HG02571 (cell line): Measurements from ENCODE around the gene RHO.

ENCODE experiments used
- ATAC-seq: cut with Tn5 transposase; IDR thresholded peaks from one replicate; pipeline ENCODE4 v1.9.1; 2021; ENCODE audit warnings: mild to moderate bottlenecking, moderate library complexity; ENCODE audit not compliant: unreplicated experiment

The RHO gene

DNA sequence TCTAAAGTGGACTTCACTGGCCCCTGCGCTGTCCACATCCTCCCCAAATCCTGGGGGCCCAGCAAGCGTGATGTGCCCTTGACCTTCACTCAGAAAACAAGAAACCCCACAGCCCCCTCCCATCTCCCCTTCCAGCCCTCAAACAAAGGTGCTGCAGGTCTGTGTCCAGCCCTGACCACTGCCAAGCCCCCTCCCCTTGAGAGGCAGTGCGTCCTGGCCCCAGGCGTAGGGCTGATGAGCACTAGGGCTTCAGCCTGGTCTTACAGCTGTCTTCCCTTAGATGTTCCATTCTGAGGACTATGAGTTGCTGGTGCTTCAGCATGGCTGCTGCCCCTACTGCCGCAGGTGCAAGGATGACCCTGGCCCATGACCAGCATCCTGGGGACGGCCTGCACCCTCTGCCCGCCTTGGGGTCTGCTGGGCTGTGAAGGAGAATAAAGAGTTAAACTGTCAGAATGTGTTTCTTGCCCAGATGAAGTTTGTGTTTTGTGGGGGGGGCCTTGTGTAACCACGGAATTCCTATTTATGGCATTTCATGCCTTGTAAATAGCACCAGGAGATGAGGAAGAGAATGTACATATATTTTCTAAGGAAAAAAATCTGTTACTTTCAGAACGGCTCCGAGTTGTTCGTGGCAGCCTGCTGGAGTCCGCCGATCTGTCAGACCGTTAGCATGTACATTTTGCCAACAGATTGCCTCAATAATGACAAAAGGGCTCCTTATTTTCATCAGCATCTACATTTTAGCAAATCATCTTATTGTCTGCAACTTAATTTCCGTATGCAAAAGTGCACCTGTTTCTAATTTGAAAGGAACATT lies 8.3 kb upstream of the RHO start:
- no peak for ATAC-seq

DNA sequence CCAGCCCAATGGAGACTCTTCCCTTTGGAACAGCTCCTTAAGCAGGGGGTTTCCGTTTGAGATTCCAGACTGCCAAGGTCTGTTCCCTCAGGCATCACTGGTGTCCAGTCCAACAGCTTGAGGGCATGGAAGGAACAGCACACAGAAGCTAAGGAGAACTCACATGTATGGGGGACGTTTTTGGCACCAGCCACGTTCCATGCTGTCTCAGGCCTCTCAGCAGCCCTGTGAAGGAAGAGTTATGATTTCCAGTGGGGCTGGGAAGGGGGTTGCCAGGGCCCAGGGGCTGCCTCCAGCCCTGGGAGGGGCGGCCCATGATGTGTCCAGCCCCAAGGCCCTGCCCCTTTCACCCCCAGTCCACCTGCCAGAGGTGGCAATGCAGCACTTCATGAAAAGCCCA lies 7.5 kb upstream of the RHO start:
- ATAC-seq = no peak

DNA sequence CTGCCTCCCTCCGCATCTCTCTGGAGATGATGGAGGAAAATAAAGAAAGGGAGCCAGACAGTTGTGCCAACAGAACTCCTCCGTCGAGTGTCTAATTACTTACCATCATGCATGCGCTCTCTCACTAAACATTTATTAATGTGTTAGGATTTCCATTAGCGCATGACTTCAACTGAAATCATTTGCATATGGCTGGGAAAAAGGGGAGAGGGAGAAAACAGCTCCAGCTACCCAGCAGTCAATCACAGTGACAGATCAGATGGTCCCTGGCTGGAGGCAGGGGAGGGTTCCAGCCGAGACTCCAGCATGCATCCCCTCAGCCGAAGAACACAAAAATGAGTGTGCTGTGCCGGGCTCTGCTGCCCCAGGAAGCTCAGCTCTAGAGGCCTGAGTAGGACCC lies 6.8 kb upstream of the RHO start:
- ATAC-seq = no peak

- ATAC-seq = no peak
Measured at GRCh38 chr3:129522953-129523352, 5.5 kb upstream of the RHO start.

- no peak for ATAC-seq
Measured at GRCh38 chr3:129524081-129524480, 4.4 kb upstream of the RHO start.

DNA sequence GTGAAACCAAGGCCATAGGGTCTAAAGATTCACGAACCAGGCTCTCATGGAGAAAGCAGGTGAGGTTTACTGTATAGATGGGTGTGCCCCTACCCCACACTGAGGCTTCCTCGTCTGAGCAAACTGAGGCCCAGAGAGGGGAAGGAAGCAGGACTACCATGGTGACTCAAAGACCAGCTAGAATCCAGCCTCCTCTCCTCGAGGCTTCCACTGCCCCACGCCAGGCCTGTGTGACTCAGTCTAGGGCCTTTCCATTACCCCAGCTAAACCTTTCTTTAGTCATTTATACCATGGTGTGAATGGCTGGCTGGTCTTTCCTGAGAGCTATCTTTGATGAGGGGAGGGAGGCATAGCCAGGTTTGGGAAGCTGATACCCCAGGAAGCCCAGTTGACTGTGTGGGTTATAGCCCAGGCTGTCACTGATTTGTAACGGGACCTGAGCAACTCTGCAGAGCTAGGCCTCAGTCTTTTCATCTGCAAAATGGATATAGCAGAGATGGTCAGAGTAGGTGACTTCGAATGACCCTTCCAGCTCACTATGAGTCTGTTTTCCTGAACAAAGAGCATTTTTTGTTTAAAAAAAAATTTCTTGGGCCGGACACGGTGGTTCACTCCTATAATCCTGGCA lies 3.0 kb upstream of the RHO start:
- no peak for ATAC-seq

DNA sequence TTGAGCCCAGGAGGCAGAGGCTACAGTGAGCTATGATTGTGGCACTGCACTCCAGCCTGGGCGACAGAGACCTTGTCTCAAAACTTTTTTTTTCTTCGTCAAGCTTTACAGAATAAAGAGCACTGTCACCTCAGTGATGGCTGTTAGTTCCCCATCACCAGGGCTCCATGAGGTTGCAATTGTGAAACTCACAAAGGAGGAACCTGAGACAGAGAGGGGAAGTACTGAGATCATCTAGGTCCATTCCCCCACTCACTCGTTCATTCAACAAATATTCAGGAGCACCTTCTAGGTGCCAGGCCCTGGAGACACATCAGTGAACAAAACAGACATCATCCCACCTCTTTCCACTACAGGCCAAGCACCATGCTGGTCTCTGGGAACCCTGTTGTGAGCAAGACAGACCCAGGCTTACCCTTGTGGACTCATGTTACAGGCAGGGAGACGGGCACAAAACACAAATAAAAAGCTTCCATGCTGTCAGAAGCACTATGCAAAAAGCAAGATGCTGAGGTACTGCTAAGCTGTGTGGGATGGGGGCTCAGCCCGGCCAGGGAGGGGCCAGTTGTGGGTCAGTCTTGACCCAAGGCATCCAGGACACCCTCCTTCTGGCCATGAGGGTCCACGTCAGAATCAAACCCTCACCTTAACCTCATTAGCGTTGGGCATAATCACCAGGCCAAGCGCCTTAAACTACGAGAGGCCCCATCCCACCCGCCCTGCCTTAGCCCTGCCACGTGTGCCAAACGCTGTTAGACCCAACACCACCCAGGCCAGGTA lies 2.1 kb upstream of the RHO start:
- peak; percentile 77 for ATAC-seq

DNA sequence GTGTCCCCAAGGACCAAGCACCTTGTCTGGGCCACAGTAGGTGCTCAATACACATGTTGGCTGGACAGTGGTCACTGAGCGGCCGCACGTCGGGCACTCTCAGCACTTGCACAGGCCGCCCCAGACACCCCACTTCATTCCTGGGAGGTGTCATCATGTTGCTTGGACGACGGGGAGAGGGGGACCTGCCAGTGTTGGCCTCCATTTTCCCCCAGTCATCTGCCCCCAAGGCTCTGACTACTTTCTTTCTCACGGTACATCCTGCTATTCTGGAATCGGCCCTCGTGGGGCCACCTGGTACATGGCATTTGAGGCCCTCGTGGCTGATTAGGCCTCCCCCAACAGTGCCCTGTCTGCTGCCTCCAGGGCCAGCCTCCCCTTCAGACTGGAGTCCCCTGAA lies 1.2 kb upstream of the RHO start:
- ATAC-seq = no peak

DNA sequence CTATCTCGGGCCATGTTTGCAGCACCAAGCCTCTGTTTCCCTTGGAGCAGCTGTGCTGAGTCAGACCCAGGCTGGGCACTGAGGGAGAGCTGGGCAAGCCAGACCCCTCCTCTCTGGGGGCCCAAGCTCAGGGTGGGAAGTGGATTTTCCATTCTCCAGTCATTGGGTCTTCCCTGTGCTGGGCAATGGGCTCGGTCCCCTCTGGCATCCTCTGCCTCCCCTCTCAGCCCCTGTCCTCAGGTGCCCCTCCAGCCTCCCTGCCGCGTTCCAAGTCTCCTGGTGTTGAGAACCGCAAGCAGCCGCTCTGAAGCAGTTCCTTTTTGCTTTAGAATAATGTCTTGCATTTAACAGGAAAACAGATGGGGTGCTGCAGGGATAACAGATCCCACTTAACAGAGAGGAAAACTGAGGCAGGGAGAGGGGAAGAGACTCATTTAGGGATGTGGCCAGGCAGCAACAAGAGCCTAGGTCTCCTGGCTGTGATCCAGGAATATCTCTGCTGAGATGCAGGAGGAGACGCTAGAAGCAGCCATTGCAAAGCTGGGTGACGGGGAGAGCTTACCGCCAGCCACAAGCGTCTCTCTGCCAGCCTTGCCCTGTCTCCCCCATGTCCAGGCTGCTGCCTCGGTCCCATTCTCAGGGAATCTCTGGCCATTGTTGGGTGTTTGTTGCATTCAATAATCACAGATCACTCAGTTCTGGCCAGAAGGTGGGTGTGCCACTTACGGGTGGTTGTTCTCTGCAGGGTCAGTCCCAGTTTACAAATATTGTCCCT lies 1.2 kb downstream of the RHO start:
- no peak for ATAC-seq

- no peak for ATAC-seq
Measured at GRCh38 chr3:129530251-129530791, 1.9 kb downstream of the RHO start.

GRCh38 chr3:129530821-129531220 lies 2.4 kb downstream of the RHO start:
- ATAC-seq = no peak

GRCh38 chr3:129531699-129532098 lies 3.3 kb downstream of the RHO start:
- ATAC-seq = no peak

DNA sequence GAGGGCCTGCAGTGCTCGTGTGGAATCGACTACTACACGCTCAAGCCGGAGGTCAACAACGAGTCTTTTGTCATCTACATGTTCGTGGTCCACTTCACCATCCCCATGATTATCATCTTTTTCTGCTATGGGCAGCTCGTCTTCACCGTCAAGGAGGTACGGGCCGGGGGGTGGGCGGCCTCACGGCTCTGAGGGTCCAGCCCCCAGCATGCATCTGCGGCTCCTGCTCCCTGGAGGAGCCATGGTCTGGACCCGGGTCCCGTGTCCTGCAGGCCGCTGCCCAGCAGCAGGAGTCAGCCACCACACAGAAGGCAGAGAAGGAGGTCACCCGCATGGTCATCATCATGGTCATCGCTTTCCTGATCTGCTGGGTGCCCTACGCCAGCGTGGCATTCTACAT lies 3.8 kb downstream of the RHO start:
- ATAC-seq = no peak

DNA sequence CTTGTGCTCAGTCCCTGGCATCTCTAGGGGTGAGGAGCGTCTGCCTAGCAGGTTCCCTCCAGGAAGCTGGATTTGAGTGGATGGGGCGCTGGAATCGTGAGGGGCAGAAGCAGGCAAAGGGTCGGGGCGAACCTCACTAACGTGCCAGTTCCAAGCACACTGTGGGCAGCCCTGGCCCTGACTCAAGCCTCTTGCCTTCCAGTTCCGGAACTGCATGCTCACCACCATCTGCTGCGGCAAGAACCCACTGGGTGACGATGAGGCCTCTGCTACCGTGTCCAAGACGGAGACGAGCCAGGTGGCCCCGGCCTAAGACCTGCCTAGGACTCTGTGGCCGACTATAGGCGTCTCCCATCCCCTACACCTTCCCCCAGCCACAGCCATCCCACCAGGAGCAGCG lies 5.0 kb downstream of the RHO start:
- ATAC-seq = no peak

DNA sequence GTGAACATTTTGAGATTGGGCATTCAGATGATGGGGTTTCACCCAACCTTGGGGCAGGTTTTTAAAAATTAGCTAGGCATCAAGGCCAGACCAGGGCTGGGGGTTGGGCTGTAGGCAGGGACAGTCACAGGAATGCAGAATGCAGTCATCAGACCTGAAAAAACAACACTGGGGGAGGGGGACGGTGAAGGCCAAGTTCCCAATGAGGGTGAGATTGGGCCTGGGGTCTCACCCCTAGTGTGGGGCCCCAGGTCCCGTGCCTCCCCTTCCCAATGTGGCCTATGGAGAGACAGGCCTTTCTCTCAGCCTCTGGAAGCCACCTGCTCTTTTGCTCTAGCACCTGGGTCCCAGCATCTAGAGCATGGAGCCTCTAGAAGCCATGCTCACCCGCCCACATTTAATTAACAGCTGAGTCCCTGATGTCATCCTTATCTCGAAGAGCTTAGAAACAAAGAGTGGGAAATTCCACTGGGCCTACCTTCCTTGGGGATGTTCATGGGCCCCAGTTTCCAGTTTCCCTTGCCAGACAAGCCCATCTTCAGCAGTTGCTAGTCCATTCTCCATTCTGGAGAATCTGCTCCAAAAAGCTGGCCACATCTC lies 6.1 kb downstream of the RHO start:
- ATAC-seq = no peak

GRCh38 chr3:129535075-129535474 lies 6.6 kb downstream of the RHO start:
- no peak for ATAC-seq

GRCh38 chr3:129536374-129536667 lies 7.9 kb downstream of the RHO start:
- ATAC-seq = no peak

- ATAC-seq = no peak
Measured at GRCh38 chr3:129536804-129537203, 8.4 kb downstream of the RHO start.

DNA sequence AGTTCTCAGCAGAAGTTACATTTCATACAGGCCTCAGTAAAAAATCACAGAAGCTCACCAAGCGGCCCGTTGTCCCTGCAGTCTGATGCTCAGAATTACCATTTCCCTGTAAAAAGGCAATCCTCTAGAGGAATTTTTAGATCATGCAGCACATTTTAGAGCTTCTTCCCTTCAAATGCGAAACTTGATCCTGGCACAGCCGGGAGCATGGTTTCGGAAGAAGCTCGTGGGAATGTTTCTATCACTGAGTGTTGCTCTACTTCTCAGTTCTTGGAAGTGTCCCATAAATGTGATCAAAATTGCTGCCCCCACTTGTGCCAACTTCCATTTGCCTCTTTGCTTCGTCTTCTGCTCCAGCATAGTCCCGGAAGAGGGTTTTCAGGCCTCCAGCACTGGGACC lies 10.8 kb downstream of the RHO start:
- no peak for ATAC-seq

DNA sequence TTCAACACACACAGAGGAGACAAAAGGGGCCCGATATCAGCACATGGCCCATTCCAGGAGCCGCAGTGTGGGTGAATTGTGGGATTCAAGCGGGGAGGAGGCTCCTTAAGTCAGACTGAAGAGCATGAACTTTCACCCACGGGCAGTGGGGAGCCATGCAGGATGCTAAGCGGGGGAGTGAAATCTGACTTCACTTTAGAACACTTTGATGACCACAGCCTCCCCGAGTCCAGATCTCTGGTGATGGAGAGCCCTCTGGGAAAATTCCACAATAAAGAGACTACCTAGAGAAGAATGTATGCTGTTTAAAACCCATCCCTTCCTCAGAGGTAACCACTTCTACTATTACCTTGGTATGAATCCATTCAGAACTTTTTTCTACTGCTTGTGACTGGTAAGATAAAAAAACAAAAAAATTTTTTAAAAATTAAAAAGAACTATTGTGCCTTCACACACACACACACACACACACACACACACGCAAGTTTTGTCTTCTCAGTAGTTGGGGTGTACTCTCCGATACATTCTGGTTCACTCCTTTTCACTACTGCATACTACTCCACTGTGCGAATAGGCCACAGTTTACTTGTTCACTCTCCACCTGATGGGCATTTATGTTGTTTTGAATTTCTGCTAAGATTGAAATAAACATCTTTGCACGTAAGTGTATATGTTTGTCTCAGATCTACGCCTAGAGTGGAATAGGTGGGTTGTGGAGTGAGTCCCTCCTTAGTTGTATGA lies 12.5 kb downstream of the RHO start:
- no peak for ATAC-seq
